K562 (cell line): Measurements from ENCODE around the gene SYMPK. TPM values are rescaled to one million over a fixed set of nuclear protein-coding genes. Genes with fewer than 3 reads are reported as not detected.

Source experiments
- CHD4 ChIP-seq: fragments of 200-600 bp; sonication (generic); IDR thresholded peaks from 3 replicates; pipeline ENCODE4 v1.6.1; 2012; ENCODE audit warnings: low read depth, mild to moderate bottlenecking, mixed read lengths, low read length, inconsistent platforms; ENCODE audit not compliant: insufficient read depth, insufficient replicate concordance, poor library complexity, severe bottlenecking
- CREB3 ChIP-seq: fragments of 450-650 bp; conservative IDR thresholded peaks from 2 replicates; pipeline ENCODE4 v1.6.1; 2016; ENCODE audit warnings: missing genetic modification characterization, low read depth, mild to moderate bottlenecking, missing compliant biosample characterization, moderate library complexity
- ELF4 ChIP-seq: fragments of 450-650 bp; formaldehyde crosslinking; IDR thresholded peaks from 2 replicates; pipeline ENCODE4 v1.4.0; 2022; ENCODE audit warnings: missing genetic modification characterization
- FOSL1 ChIP-seq: fragments of 200-800 bp; sonication (Bioruptor generic); conservative IDR thresholded peaks from 2 replicates; pipeline ENCODE4 v1.6.1; 2016; ENCODE audit warnings: missing genetic modification characterization, missing compliant biosample characterization
- FOXA3 ChIP-seq, 2 experiments: fragments of 450-650 bp in 1 of 2; sonication (generic) in 1 of 2; formaldehyde crosslinking; IDR thresholded peaks in 1 of 2; conservative IDR thresholded peaks in 1 of 2; 2 replicates each; pipeline versions ENCODE4 v1.4.0 to v1.8.0; 2020 to 2022; ENCODE audit warnings: mild to moderate bottlenecking in 2 of 2, missing genetic modification reagents in 1 of 2
- HDAC8 ChIP-seq: fragments of 450-650 bp; IDR thresholded peaks from 2 replicates; pipeline ENCODE4 v1.6.1; 2016; ENCODE audit warnings: mild to moderate bottlenecking, missing genetic modification characterization, moderate library complexity, missing compliant biosample characterization
- HDGF ChIP-seq: fragments of 450-650 bp; IDR thresholded peaks from 2 replicates; pipeline ENCODE4 v1.6.1; 2016
- HNRNPLL ChIP-seq: fragments of 200-400 bp; formaldehyde crosslinking; IDR thresholded peaks from 2 replicates; pipeline ENCODE4 v1.6.1; 2017; ENCODE audit warnings: low read length, low read depth, mild to moderate bottlenecking; ENCODE audit not compliant: poor library complexity, severe bottlenecking
- MBD1 ChIP-seq: fragments of 250-450 bp; sonication (Bioruptor Pico); IDR thresholded peaks from 2 replicates; pipeline ENCODE4 v1.8.0; 2022; ENCODE audit warnings: inconsistent platforms
- MCM3 ChIP-seq: fragments of 450-650 bp; IDR thresholded peaks from 2 replicates; pipeline ENCODE4 v1.6.1; 2016
- NCOR1 ChIP-seq: fragments of 450-650 bp; IDR thresholded peaks from 2 replicates; pipeline ENCODE4 v1.6.1; 2016; ENCODE audit warnings: mild to moderate bottlenecking, moderate library complexity
- POLR2AphosphoS2 ChIP-seq: IDR thresholded peaks from 2 replicates; pipeline ENCODE4 v1.6.1; 2012; ENCODE audit warnings: low read length, improper control_type of control experiment
- RAD51 ChIP-seq: fragments of 450-650 bp; IDR thresholded peaks from 2 replicates; pipeline ENCODE4 v1.7.1; 2016; ENCODE audit warnings: low read depth, mild to moderate bottlenecking, borderline replicate concordance
- RBM15 ChIP-seq: fragments of 200-400 bp; formaldehyde crosslinking; IDR thresholded peaks from 2 replicates; pipeline ENCODE4 v1.6.1; 2018; ENCODE audit warnings: mild to moderate bottlenecking, low read length, moderate library complexity; ENCODE audit not compliant: insufficient read depth
- RNF2 ChIP-seq: sonication (generic); IDR thresholded peaks from 2 replicates; pipeline ENCODE4 v1.6.1; 2016
- SRF ChIP-seq, 2 experiments: fragments of 250-450, 450-650 bp in 1 of 2; sonication (Bioruptor Pico) in 1 of 2; sonication (generic) in 1 of 2; formaldehyde crosslinking; IDR thresholded peaks; 2 replicates each; pipeline versions ENCODE4 v1.5.0 to v1.5.1; 2020 to 2022; ENCODE audit warnings: mild to moderate bottlenecking in 1 of 2, missing genetic modification reagents in 1 of 2
- TAL1 ChIP-seq: fragments of 450-650 bp; IDR thresholded peaks from 2 replicates; pipeline ENCODE4 v1.6.1; 2016; ENCODE audit warnings: mild to moderate bottlenecking
- TCF15 ChIP-seq: fragments of 250-450 bp; sonication (Bioruptor Pico); IDR thresholded peaks from 2 replicates; pipeline ENCODE4 v1.8.0; 2022; ENCODE audit warnings: moderate library complexity, mild to moderate bottlenecking, inconsistent platforms
- ZBTB1 ChIP-seq: sonication (generic); formaldehyde crosslinking; IDR thresholded peaks from 2 replicates; pipeline ENCODE4 v1.8.1; 2023; ENCODE audit warnings: missing genetic modification reagents, low read depth, mild to moderate bottlenecking, borderline replicate concordance
- ZNF354B ChIP-seq: fragments of 250-450 bp; sonication (Bioruptor Pico); IDR thresholded peaks from 2 replicates; pipeline ENCODE4 v1.4.0; 2020
- ZNF586 ChIP-seq: fragments of 450-650 bp; formaldehyde crosslinking; conservative IDR thresholded peaks from 2 replicates; pipeline ENCODE4 v1.4.0; 2020; ENCODE audit warnings: mild to moderate bottlenecking, moderate library complexity
- ZNF655 ChIP-seq: fragments of 250-450 bp; sonication (Bioruptor Pico); IDR thresholded peaks from 2 replicates; pipeline ENCODE4 v1.5.0; 2021
- ZSCAN29 ChIP-seq: fragments of 450-650 bp; IDR thresholded peaks from 2 replicates; pipeline ENCODE4 v1.6.1; 2017
- polyA plus RNA-seq, 8 experiments: library from polyadenylated mRNA; depleted of rRNA in 4 of 8; stranded (reverse) in 5 of 8; unstranded in 3 of 8; fragments of >200 nt; fragmentation: Nextera tagmentation in 2 of 8; fragmentation: Illumina TruSeq in 1 of 8; extraction: Ambion mirVana in 2 of 8; extraction: Trizol in 1 of 8; gene quantifications; 2 replicates each; pipeline versions ENCODE4 v1.2.1 to v1.2.3, GENCODE V29; 2011 to 2014; ENCODE audit warnings: inconsistent platforms in 1 of 8, missing spikeins in 1 of 8
- total RNA-seq, 7 experiments: library from RNA; depleted of rRNA in 6 of 7; stranded (reverse); fragments of >200 nt in 6 of 7; fragmentation: Illumina TruSeq in 2 of 7; extraction: Trizol in 2 of 7; gene quantifications; 2 replicates each; pipeline versions ENCODE4 v1.2.1 to v1.2.3, GENCODE V29; 2011 to 2021; ENCODE audit warnings: low replicate concordance in 1 of 7
- TF ChIP-seq, protein P1 (sequence below): sonication (generic); formaldehyde crosslinking; IDR thresholded peaks from 2 replicates; pipeline ENCODE4 v1.8.1; 2022; ENCODE audit warnings: missing genetic modification reagents

The SYMPK gene
- total and polyA plus RNA-seq, 9 of the 15 experiments (the other 6 are each of a cell fraction or from before 2014, with no cell fraction given): 0.73 to 95.5 (median 58.4) TPM

GRCh38 chr19:45862564-45863334 lies at the start of gene SYMPK (continued):
- no peak for TF ChIP-seq TCF15
- no peak for TF ChIP-seq MBD1 (CRISPR knock-in tag)
- no peak for TF ChIP-seq TAL1
- TF ChIP-seq CREB3 (tag): no peak
- no peak for TF ChIP-seq ZNF354B (CRISPR knock-in tag)
- peak in 1 of 2 experiments; percentile 37; a peak in 2 of 4 replicates for TF ChIP-seq SRF (CRISPR knock-in tag; IDR thresholded peaks at IDR 0.05)
- no peak for TF ChIP-seq HDAC8 (tag)
- TF ChIP-seq ELF4 (CRISPR knock-in tag): peak; percentile 34; the same call in 1 of the 2 replicates
- peak; percentile 53 for TF ChIP-seq HNRNPLL
- TF ChIP-seq FOSL1: no peak
- TF ChIP-seq NCOR1: no peak
- 0 out of 2 replicates have a peak, but pooled peaks have one; percentile 66 for TF ChIP-seq HDGF
- no peak for TF ChIP-seq ZNF655
- no peak for TF ChIP-seq ZSCAN29
- TF ChIP-seq RBM15: no peak
- TF ChIP-seq POLR2AphosphoS2: no peak
- TF ChIP-seq ZNF586: no peak
- no peak for TF ChIP-seq FOXA3 (CRISPR knock-in tag; conservative IDR thresholded peaks at IDR 0.05 in 1 of 2, IDR thresholded peaks at IDR 0.05 in 1 of 2)
- TF ChIP-seq MCM3: no peak
- TF ChIP-seq ZBTB1: no peak; the same call in 1 of the 2 replicates
- TF ChIP-seq RAD51: peak; percentile 70; the same call in 1 of the 2 replicates
- TF ChIP-seq CHD4: no peak
- TF ChIP-seq, protein P1, sequence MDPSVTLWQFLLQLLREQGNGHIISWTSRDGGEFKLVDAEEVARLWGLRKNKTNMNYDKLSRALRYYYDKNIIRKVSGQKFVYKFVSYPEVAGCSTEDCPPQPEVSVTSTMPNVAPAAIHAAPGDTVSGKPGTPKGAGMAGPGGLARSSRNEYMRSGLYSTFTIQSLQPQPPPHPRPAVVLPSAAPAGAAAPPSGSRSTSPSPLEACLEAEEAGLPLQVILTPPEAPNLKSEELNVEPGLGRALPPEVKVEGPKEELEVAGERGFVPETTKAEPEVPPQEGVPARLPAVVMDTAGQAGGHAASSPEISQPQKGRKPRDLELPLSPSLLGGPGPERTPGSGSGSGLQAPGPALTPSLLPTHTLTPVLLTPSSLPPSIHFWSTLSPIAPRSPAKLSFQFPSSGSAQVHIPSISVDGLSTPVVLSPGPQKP (CRISPR knock-in tag): no peak
- TF ChIP-seq RNF2: no peak
